Measurements from ENCODE around the gene GSTCD. TPM values are rescaled to one million over a fixed set of nuclear protein-coding genes. Genes with fewer than 3 reads are reported as not detected.

GSTCD gene
- total RNA-seq, 1 donor from 2014 or later = 65.3 TPM

DNA sequence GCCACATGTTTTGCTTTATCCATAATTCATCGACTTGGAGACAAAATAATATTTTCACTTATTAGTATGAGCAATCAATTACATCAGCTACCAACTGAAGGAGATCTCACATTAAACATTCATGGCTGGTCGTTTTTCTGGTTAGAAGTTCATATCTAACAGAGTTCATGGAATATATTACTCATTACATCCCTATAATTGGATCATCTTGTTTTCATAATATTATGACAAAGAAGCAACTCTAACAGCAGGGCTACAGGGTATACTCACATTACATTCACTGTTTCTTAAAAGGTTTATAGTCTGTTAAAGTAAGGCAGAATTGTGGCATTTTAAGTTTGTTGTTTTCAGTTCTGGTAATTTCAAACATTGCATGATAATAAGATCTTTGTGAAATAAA lies 33.0 kb downstream of the GSTCD start:
- H3K27ac Mint-ChIP-seq = no peak overlapping the region
- TF ChIP-seq EZH2phosphoT487 (IDR thresholded peaks at IDR 0.05) = no peak
- TF ChIP-seq EZH2 (IDR thresholded peaks at IDR 0.05) = no peak
- TF ChIP-seq CTCF (IDR thresholded peaks at IDR 0.05) = no peak
- H3K27me3 ChIP-seq = no peaks in the 10 kb centered on the region
- no peak overlapping the region for H2AFZ ChIP-seq (replicated peaks)
- H3K4me3 Mint-ChIP-seq = no peak overlapping the region
- peaks cover 16% of the 10 kb centered on the region for H3K36me3 ChIP-seq
- H3K4me2 ChIP-seq = no peak overlapping the region
- no peak overlapping the region for H3K9ac ChIP-seq
- no peaks in the 10 kb centered on the region for H3K79me2 ChIP-seq (ENCODE audit: low read depth)
- no peaks in the 10 kb centered on the region for H3K4me1 Mint-ChIP-seq
- H3K27me3 Mint-ChIP-seq (ENCODE audit: insufficient read depth, low read depth) = no peaks in the 10 kb centered on the region
- H3F3A ChIP-seq (ENCODE audit: low read depth) = no peaks in the 10 kb centered on the region
- H3K36me3 Mint-ChIP-seq = peaks cover 46% of the 10 kb centered on the region
- peaks cover 6% of the 10 kb centered on the region for H3K4me1 ChIP-seq
- no peak overlapping the region for H3K27ac ChIP-seq
- no peak for DNase-seq (ENCODE audit: low spot score)
- H3K9me3 Mint-ChIP-seq = peaks cover 23% of the 10 kb centered on the region
- H3K4me3 ChIP-seq = no peak overlapping the region
- H4K20me1 ChIP-seq (ENCODE audit: low read depth) = no peaks in the 10 kb centered on the region
- peaks cover 4% of the 10 kb centered on the region for H3K9me3 ChIP-seq (ENCODE audit: low read depth)

DNA sequence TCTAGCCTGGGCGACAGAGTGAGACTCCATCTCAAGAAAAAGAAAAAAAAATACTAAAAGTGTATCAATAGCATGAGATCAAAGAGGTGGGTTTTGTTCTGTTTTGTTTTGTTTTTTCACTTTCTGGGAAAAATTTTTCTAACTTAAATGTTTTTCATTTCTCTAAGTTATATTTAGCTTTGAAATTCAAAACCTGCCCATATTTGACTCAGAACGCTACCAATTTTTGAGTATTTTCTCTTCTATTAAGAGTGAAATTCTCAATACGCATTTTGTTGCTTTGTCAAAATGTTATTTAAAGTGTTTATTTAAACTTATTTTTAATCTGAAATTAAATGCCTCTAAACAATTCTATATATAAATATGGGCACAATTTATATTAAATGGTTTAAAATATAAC lies 39.6 kb downstream of the GSTCD start:
- H3K4me1 Mint-ChIP-seq = no peaks in the 10 kb centered on the region
- H3K36me3 ChIP-seq = no peaks in the 10 kb centered on the region
- H3K27ac Mint-ChIP-seq = no peak overlapping the region
- H3K4me2 ChIP-seq = no peak overlapping the region
- no peaks in the 10 kb centered on the region for H3K27me3 Mint-ChIP-seq (ENCODE audit: insufficient read depth, low read depth)
- H3K4me3 Mint-ChIP-seq = no peak overlapping the region
- peaks cover 11% of the 10 kb centered on the region for H3K4me1 ChIP-seq
- H3K27me3 ChIP-seq = no peaks in the 10 kb centered on the region
- no peaks in the 10 kb centered on the region for H3F3A ChIP-seq (ENCODE audit: low read depth)
- no peak overlapping the region for H3K4me3 ChIP-seq
- DNase-seq (ENCODE audit: low spot score) = no peak
- H3K27ac ChIP-seq = no peak overlapping the region
- no peak overlapping the region for H2AFZ ChIP-seq (replicated peaks)
- no peak overlapping the region for H3K9ac ChIP-seq
- H3K9me3 ChIP-seq (ENCODE audit: low read depth) = no peaks in the 10 kb centered on the region
- TF ChIP-seq CTCF (IDR thresholded peaks at IDR 0.05) = no peak
- TF ChIP-seq EZH2phosphoT487 (IDR thresholded peaks at IDR 0.05) = no peak
- no peak for TF ChIP-seq EZH2 (IDR thresholded peaks at IDR 0.05)
- H3K36me3 Mint-ChIP-seq = peaks cover 7% of the 10 kb centered on the region
- H4K20me1 ChIP-seq (ENCODE audit: low read depth) = no peaks in the 10 kb centered on the region
- H3K79me2 ChIP-seq (ENCODE audit: low read depth) = no peaks in the 10 kb centered on the region
- H3K9me3 Mint-ChIP-seq = no peaks in the 10 kb centered on the region

- H2AFZ ChIP-seq (replicated peaks) = no peak overlapping the region
- H3K9me3 Mint-ChIP-seq = no peaks in the 10 kb centered on the region
- H3K4me3 ChIP-seq = no peak overlapping the region
- H3K9ac ChIP-seq = peak overlapping the region; percentile 3
- DNase-seq (ENCODE audit: low spot score) = no peak
- H3K36me3 Mint-ChIP-seq = peaks cover 4% of the 10 kb centered on the region
- no peak overlapping the region for H3K4me3 Mint-ChIP-seq
- H3K27ac Mint-ChIP-seq = no peak overlapping the region
- no peaks in the 10 kb centered on the region for H3K9me3 ChIP-seq (ENCODE audit: low read depth)
- H3F3A ChIP-seq (ENCODE audit: low read depth) = no peaks in the 10 kb centered on the region
- no peaks in the 10 kb centered on the region for H3K4me1 Mint-ChIP-seq
- no peaks in the 10 kb centered on the region for H3K27me3 ChIP-seq
- no peaks in the 10 kb centered on the region for H3K36me3 ChIP-seq
- H4K20me1 ChIP-seq (ENCODE audit: low read depth) = no peaks in the 10 kb centered on the region
- peaks cover 5% of the 10 kb centered on the region for H3K4me1 ChIP-seq
- H3K27ac ChIP-seq = no peak overlapping the region
- no peaks in the 10 kb centered on the region for H3K79me2 ChIP-seq (ENCODE audit: low read depth)
- H3K4me2 ChIP-seq = no peak overlapping the region
- H3K27me3 Mint-ChIP-seq (ENCODE audit: insufficient read depth, low read depth) = no peaks in the 10 kb centered on the region
- no peak for TF ChIP-seq EZH2phosphoT487 (IDR thresholded peaks at IDR 0.05)
- TF ChIP-seq EZH2 (IDR thresholded peaks at IDR 0.05) = no peak
- no peak for TF ChIP-seq CTCF (IDR thresholded peaks at IDR 0.05)
These were observed 43.2 kb downstream of the GSTCD start for GRCh38 chr4:105751718-105752299.

Data from neural progenitor cell (in vitro differentiated cells).